Endothelial cell of umbilical vein (primary cell): ENCODE data around the gene MEIOSIN.
"Not testable (repeated sequence)": the region's sequence is repeated elsewhere in the genome, so short reads cannot be mapped to it uniquely, and the experiment has no call there.

Experiments
- EZH2 ChIP-seq: IDR thresholded peaks from 2 replicates; pipeline ENCODE4 v1.6.1; 2012; ENCODE audit warnings: borderline replicate concordance, low read depth, mild to moderate bottlenecking, moderate library complexity, low read length, inconsistent platforms; ENCODE audit not compliant: severe bottlenecking
- JUN ChIP-seq: IDR thresholded peaks from 2 replicates; pipeline ENCODE4 v1.6.1; 2011; ENCODE audit warnings: borderline replicate concordance, low read depth; ENCODE audit not compliant: insufficient read length, insufficient read depth
- POLR2A ChIP-seq: IDR thresholded peaks from 2 replicates; pipeline ENCODE4 v1.6.1; 2012; ENCODE audit warnings: low read depth, mild to moderate bottlenecking, control low read depth, low read length
- TF ChIP-seq, protein P1 (sequence below), 2 donors: IDR thresholded peaks; 1 replicate in 1 of 2; 2 replicates in 1 of 2; pipeline ENCODE4 v1.5.1; 2011; ENCODE audit warnings: low read length in 2 of 2, mild to moderate bottlenecking in 2 of 2, moderate library complexity in 2 of 2, control low read depth in 1 of 2, inconsistent platforms in 1 of 2, low read depth in 1 of 2; ENCODE audit not compliant: insufficient read depth in 1 of 2; ENCODE audit errors: extremely low read depth in 1 of 2

DNA sequence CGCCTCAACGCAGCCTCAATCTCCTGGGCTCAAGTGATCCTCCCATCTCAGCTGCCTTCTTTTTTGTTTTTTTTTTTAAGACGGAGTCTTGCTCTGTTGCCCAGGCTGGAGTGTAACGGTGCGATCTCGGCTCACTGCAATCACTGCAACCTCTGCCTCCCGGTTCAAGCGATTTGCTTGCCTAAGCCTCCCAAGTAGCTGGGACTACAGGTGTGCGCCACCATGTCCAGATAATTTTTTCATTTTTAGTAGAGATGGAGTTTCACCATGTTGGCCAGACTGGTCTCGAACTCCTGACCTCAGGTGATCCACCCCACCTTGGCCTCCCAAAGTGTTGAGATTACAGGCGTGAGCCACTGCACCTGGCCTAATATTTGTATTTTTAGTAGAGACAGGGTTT lies 13.2 kb upstream of the MEIOSIN start:
- TF ChIP-seq, protein P1, sequence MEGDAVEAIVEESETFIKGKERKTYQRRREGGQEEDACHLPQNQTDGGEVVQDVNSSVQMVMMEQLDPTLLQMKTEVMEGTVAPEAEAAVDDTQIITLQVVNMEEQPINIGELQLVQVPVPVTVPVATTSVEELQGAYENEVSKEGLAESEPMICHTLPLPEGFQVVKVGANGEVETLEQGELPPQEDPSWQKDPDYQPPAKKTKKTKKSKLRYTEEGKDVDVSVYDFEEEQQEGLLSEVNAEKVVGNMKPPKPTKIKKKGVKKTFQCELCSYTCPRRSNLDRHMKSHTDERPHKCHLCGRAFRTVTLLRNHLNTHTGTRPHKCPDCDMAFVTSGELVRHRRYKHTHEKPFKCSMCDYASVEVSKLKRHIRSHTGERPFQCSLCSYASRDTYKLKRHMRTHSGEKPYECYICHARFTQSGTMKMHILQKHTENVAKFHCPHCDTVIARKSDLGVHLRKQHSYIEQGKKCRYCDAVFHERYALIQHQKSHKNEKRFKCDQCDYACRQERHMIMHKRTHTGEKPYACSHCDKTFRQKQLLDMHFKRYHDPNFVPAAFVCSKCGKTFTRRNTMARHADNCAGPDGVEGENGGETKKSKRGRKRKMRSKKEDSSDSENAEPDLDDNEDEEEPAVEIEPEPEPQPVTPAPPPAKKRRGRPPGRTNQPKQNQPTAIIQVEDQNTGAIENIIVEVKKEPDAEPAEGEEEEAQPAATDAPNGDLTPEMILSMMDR (IDR thresholded peaks at IDR 0.05; ENCODE audit: extremely low read depth in 1 of 2, insufficient read depth in 1 of 2, low read depth in 1 of 2, low read length in 2 of 2): not testable (repeated sequence)
- TF ChIP-seq POLR2A, JUN, EZH2: not testable (repeated sequence)
